HG02642 (cell line): ENCODE measurements around the gene ARSI.

ENCODE experiments used
- ATAC-seq: cut with Tn5 transposase; IDR thresholded peaks from one replicate; pipeline ENCODE4 v1.9.1; 2021; ENCODE audit warnings: mild to moderate bottlenecking; ENCODE audit not compliant: unreplicated experiment, poor library complexity

ARSI gene

GRCh38 chr5:150309886-150310239 lies 7.2 kb upstream of the ARSI start:
- ATAC-seq: no peak

- ATAC-seq: no peak
Observed at GRCh38 chr5:150309101-150309885, 6.6 kb upstream of the ARSI start.

DNA sequence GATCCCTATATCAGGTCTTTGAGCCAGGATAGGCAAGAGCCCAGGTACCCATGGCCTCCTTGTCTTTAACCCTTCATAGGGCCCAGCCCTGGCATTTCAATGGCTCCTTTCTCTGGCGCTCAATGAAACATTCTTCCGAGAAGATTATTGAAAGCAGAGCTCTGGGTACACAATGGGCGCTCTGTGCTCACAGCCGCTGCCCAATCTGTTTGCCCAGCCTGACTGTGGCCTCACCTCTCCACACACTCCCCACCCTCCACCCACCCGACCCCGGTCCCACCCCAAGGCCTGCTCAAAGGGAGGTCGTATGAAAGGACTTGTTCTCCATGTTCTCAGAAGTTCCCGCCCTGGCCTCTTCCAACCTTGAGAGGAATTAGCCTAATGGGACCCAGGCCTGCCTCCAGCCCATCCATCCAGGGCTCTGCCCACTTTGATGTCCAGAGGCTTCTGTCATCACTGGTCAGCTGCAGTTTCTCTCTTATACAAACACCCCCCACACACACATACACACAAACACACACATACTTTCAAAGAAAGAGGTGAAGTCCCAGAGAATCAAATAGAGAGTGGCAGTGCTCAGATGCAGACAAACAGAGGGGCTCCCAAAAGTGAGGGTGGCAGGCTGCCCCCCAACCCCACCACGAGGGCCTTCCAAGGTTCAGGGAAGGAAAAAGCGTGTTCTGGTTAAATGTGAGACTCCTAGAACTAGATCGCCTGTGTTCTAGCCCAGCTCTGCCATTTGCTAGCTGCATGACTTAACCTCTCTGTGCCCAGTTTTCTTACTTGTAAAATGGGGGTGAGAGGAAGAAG lies 5.1 kb upstream of the ARSI start:
- ATAC-seq: no peak

DNA sequence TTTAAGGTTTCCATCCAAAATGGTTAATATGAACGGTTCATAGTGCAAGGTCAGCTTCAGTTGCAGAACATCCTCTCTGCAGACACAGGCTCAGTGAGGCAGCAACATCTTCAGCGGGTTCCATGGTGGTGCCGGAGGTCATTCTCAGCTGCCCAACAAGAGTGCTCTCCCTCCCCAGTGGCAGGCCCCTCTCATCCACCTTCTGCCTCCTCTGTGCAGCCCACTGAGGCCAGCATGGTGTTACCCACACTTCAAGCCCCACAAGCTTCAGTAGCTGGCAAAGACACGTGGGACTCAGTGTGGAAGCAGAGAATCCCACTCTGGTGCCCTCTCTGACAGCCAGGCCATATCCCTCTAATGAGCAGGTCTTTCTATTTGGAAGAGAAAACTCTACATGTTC lies 4.1 kb upstream of the ARSI start:
- ATAC-seq: no peak

DNA sequence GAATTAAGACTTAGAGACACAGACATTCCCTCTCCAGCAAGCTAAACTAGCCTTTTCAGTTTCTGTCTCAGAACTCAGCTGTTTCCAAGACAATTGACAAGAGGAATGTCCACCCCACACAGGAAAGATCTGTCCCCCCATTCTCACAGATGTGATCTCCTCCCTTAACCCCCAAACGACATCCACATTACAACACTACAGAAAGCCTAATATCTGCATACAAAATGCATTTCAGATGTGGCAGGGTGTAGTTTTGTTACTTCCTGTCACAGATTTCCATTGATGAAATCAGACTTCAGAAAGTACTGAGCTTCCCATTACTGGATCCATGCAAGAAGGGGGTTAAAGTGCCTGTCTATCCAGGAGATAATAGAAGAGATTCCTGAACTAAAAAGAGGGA lies 2.9 kb upstream of the ARSI start:
- ATAC-seq: no peak

DNA sequence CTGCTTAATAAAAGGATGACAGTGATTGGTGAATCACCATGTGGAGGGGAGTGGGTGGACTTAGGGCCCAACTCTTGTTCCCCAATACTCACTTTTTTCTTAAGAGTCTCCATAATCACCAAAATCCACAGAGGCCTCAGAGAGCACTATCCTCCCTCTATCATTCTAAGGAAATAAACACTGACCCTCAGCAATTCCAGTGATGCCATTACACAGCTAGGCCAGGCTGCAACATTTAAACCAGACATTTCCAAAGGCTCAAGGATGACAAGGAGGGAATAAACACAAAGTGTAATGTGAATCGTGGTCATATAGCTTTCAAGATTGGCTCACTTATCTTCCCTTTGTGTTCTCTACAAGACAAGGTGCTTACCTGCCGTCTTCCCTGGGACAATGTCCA lies 2.4 kb upstream of the ARSI start:
- no peak for ATAC-seq

- no peak for ATAC-seq
Observed at GRCh38 chr5:150304481-150305081, 1.9 kb upstream of the ARSI start.

DNA sequence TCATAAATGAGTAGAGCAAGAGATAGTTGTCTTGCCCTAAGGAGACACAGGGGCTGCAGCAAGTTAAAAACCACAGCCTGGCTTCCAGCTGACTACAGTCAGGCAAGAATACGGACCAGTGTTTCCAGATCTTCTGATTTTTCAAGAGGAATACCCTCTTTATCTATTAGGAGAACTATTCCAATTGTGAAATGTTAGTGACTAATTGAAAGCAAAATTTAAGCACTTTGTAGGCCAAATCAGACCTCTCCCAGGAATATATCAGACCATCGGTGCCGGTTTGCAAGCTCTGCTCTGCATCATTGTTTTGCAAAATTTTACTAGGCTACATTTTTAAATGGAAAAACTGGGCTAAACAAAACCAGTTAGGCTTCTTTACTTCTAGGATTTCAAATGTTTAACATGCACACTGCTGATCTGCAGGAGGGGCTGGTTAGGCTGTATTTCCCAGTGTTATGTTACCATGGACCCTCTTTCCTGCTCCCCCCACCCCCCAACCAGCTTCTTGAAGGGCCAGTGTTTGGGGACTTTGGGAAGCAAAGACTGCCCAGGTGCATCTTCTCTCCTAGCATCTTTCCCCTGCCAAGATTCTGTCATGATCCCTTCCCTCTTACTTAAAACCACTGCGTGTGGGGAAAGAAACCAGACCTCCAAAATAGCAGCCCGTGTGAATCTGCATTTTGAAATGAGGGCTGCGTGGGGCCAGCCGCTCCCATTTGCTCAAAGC lies 1.1 kb upstream of the ARSI start:
- no peak for ATAC-seq

- ATAC-seq: no peak
Observed at GRCh38 chr5:150303070-150303615, 438 bp upstream of the ARSI start.

GRCh38 chr5:150301901-150302300 lies 804 bp downstream of the ARSI start:
- no peak for ATAC-seq

- no peak for ATAC-seq
Observed at GRCh38 chr5:150301170-150301505, 1.6 kb downstream of the ARSI start.

DNA sequence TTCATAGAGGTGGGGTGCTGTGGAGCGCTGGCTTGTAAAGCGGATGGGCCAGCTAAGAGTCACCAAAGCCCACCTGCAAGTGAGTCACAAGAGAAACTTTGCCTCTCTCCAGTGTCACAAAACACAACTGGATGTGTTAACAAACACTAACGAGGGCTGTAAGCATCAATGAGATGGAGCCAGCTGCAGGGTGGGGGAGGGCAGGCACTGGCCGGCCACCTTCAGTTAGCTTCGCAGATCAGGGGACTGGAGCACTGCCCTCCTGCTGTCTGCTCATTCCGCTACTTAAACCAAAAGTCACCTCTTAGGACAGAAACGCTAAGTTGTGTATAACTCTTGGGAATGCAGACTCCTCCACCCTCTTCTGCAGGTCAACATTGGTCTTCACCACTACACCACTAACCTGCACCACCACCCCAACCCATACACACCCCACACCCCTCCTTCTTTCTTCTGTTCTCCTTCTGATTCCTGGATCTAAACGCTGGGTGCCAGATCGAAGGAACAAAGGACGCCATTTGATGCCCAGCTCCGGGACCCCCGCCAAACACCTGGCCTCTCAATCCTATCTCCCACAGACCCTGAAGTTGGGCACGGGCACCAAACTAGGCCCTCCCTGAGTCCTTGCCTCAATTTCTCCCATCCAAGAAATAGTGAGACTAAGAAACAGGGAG lies 2.1 kb downstream of the ARSI start:
- no peak for ATAC-seq

DNA sequence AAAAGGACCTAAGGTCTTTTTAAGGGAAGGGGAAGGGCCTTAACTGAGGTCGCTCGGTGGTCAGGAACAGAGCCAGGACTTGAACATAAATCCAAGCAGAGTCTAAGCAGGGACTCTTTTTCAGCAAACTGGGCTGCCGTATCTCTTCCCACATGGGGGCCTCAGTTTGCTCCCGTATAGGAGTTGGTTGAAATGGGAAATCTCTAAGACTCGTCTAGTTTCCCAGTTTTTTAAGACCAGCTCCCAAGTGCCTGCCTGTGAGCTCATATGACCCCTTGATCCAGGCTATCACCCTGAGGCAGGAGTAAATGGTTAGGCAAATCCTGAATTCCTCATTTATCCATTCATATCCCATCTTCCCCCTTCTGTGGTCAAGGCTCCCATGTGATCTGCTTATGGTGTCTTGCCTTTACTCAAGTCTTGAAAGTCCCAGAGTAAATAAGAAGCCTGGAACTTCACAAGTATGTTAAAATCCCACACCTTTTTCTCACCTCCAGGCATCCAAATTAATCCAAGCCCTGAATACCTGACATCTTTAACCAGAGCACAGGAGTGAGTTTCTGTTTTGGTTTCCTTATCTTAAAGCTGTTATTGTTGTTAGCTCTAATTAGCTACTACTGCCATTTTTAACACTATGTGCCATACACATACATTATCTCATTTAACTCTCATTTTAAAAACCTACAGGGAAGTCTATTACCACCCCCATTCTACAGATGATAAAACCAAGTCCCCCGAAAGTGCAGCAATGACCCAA lies 3.0 kb downstream of the ARSI start:
- no peak for ATAC-seq

DNA sequence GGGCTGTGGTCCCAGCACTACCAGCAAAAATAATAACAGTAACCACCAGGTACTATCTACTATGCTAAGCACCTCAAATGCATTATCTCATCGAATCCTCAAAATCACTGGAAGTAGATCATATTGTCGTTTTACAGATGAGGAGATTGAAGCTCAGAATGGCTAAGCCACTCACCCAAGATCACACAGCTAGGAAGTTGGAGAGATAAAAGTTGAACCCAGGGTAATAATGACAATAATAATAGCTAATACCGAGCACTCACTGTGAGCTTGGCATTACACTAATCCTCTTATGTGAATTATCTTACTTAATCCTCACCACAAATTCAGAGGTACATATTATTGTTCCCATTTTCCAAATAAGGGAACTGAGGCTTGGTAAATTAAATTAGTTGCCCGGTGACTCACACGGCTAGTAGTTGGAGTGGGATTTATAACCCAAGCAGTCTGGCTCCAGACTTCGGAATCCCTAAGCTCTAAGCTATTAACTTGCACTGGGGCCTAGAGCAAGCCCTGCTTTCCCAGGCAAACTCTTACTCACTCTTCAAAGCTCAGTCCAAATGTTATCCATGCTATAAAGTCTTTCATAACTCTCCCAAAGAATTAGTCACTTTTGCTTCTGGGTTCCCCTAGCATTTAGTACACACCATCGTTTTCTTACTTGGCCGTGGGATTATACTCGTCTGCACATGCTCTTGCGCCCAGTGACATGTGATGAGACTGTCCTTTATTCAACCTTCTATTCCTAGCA lies 3.8 kb downstream of the ARSI start:
- ATAC-seq: no peak

GRCh38 chr5:150297934-150298595 lies 4.6 kb downstream of the ARSI start:
- ATAC-seq: no peak

GRCh38 chr5:150297236-150297890 lies 5.3 kb downstream of the ARSI start:
- no peak for ATAC-seq

DNA sequence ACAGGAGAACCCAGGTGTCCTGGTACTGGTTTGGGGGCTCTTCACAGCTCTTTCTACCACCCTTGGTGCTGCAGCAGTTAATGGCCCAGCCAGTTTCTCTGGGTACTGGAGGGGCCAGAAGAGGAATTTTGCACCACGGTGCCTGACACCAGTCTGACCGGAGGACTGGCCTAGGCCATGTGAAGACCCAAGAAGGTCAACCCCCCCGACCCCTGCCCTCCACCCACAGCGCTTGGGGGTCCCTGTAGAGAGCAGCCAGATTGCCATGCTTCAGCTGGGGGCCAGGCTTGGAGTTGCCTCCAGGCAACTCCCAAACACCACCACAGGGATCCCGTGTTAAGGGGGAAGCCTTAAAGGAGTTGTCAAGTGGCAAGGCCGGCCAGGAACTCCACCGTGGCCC lies 6.2 kb downstream of the ARSI start:
- no peak for ATAC-seq
